ENCODE results near the gene PARVB.

- TF ChIP-seq POLR2A (IDR thresholded peaks at IDR 0.05; ENCODE audit: low read length): no peak
- TF ChIP-seq GATA1 (IDR thresholded peaks at IDR 0.05; ENCODE audit: low read depth, low read length): no peak
Measured at GRCh38 chr22:44108076-44108475, 84.0 kb downstream of the PARVB start.

All from erythroblast (primary cell).